NK-92 treated with Interleukin-12 subunit alpha and Interleukin-12 subunit beta, amount 100 ng/mL, for 24 hours (cell line): ENCODE results near the gene EMC8.

Source experiments
- DNase-seq: peaks from one replicate; lab custom pipeline; 2025; lab: John Stamatoyannopoulos, UW

EMC8 gene

DNA sequence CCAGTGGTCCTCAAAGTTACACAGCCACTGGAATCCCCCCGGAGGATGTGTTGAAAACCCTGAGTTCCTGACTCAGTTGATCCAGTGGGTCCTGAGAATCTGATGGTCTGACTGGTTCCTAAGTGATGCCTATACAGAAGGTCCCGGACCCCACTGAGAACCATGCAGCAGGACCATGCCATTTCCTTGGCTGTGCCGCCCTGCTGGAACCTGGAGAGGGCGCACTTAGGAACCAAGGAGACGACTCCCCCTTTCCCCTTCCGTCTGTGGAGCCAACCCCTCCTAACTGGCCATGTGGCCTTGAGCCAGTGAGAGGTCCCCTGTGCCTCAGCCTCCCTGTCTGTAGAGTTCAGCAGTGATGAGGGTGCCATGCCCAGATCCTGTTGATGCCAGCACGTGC lies 70.5 kb downstream of the EMC8 start:
- DNase-seq, result no peak
